ENCODE results near the gene KRT74. TPM values are rescaled to one million over a fixed set of nuclear protein-coding genes. Genes with fewer than 3 reads are reported as not detected.
"Not testable (repeated sequence)": the region's sequence is repeated elsewhere in the genome, so short reads cannot be mapped to it uniquely, and the experiment has no call there.

Gene KRT74
- total RNA-seq, 1 donor from 2014 or later = not detected

GRCh38 chr12:52603314-52603713 lies 29.7 kb upstream of the KRT74 start:
- DNase-seq (ENCODE audit: low read depth, low spot score) = no peak

- no peak for DNase-seq (ENCODE audit: low read depth, low spot score)
Observed at GRCh38 chr12:52602552-52602951, 28.9 kb upstream of the KRT74 start.

GRCh38 chr12:52601671-52602070 lies 28.0 kb upstream of the KRT74 start:
- DNase-seq (ENCODE audit: low read depth, low spot score) = no peak

GRCh38 chr12:52600941-52601481 lies 27.4 kb upstream of the KRT74 start, which contains the start of gene KRT72:
TSS of gene KRT72 (minus strand) at chr12:52601463. CDS start at chr12:52601452, 11 bp downstream.
- DNase-seq (ENCODE audit: low read depth, low spot score) = no peak

GRCh38 chr12:52600475-52600874 lies 26.8 kb upstream of the KRT74 start:
- DNase-seq (ENCODE audit: low read depth, low spot score) = no peak

- no peak for DNase-seq (ENCODE audit: low read depth, low spot score)
Observed at GRCh38 chr12:52600071-52600470, 26.4 kb upstream of the KRT74 start.

- DNase-seq (ENCODE audit: low read depth, low spot score) = no peak
Observed at GRCh38 chr12:52598966-52599365, 25.3 kb upstream of the KRT74 start.

GRCh38 chr12:52594237-52594636 lies 20.6 kb upstream of the KRT74 start:
- DNase-seq (ENCODE audit: low read depth, low spot score) = not testable (repeated sequence)

- no peak for DNase-seq (ENCODE audit: low read depth, low spot score)
Observed at GRCh38 chr12:52591521-52591920, 17.9 kb upstream of the KRT74 start.

GRCh38 chr12:52590021-52590420 lies 16.4 kb upstream of the KRT74 start:
- DNase-seq (ENCODE audit: low read depth, low spot score) = no peak

GRCh38 chr12:52587563-52587962 lies 13.9 kb upstream of the KRT74 start:
- no peak for DNase-seq (ENCODE audit: low read depth, low spot score)

GRCh38 chr12:52585946-52586345 lies 12.3 kb upstream of the KRT74 start:
- no peak for DNase-seq (ENCODE audit: low read depth, low spot score)

- DNase-seq (ENCODE audit: low read depth, low spot score) = no peak
Observed at GRCh38 chr12:52585066-52585465, 11.4 kb upstream of the KRT74 start.

- no peak for DNase-seq (ENCODE audit: low read depth, low spot score)
Observed at GRCh38 chr12:52584156-52584682, 10.6 kb upstream of the KRT74 start.

- DNase-seq (ENCODE audit: low read depth, low spot score) = peak; percentile 3
Observed at GRCh38 chr12:52582971-52583456, 9.4 kb upstream of the KRT74 start.

- no peak for DNase-seq (ENCODE audit: low read depth, low spot score)
Observed at GRCh38 chr12:52582486-52582885, 8.8 kb upstream of the KRT74 start.

GRCh38 chr12:52581481-52581880 lies 7.8 kb upstream of the KRT74 start:
- DNase-seq (ENCODE audit: low read depth, low spot score) = no peak

GRCh38 chr12:52581066-52581465 lies 7.4 kb upstream of the KRT74 start:
- DNase-seq (ENCODE audit: low read depth, low spot score) = no peak

GRCh38 chr12:52580496-52580895 lies 6.9 kb upstream of the KRT74 start:
- DNase-seq (ENCODE audit: low read depth, low spot score) = no peak

- no peak for DNase-seq (ENCODE audit: low read depth, low spot score)
Observed at GRCh38 chr12:52579468-52580465, 6.1 kb upstream of the KRT74 start.

GRCh38 chr12:52578469-52578868 lies 4.8 kb upstream of the KRT74 start:
- DNase-seq (ENCODE audit: low read depth, low spot score) = no peak

GRCh38 chr12:52577316-52577715 lies 3.7 kb upstream of the KRT74 start:
- DNase-seq (ENCODE audit: low read depth, low spot score) = no peak

All from pulmonary artery endothelial cell (primary cell).